HG03159 (cell line): ENCODE measurements around the gene EFCAB8.

Source experiments
- ATAC-seq: cut with Tn5 transposase; IDR thresholded peaks from one replicate; pipeline ENCODE4 v1.9.1; 2021; ENCODE audit warnings: mild to moderate bottlenecking, moderate library complexity; ENCODE audit not compliant: unreplicated experiment

Gene EFCAB8

DNA sequence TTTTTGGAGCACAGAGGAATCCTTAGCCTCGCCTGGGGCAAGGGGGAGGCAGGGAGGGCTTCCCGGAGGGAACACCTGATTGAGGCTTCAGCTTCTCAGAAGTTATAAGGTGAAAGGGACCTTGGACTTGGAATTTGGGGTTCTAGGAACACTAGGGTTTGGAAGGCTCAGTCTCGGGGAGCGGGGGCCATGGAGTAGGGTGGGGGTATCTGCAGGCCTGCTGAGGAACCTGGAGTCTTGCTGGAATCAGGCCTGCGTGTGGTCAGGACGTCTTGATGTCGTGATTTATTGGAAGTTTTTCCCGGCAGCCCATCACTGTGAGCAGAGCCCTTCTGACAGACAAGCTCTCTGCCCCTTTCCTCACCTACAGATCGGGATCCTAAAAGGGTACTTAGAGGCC lies 50.7 kb downstream of the EFCAB8 start:
- no peak for ATAC-seq

DNA sequence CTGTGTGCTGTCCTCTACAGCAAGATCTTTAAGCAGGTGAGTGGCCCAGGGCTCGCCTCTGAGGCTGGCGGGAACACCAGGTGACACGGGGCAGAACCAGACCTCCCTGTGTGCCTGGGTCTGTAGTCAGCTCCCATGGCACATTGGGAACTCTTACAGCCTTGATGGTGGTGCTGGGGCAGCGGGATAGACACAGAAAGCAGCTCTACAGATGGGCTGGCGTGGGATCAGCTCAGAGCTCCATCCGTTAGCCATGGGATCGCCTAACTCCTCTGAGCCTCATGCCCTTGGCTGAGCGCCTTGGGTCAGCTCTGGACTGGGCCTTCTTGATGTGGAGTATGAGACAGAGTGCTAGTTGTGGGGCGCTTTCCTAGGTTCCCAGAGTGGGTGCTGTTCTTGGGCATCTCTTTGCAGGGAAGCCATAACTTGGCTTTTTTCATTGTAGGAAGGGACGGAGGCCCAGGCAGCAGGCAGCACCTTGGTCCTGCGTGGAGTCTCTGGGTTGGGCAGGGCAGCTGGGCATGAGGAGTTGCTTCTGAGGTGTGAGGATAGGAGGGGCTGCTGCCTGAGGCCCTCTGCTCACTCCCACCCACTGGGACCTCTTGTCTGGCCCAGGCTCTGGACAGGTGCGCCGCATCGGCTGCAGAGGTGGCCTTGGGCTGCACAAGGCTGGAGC lies 51.3 kb downstream of the EFCAB8 start:
- ATAC-seq: no peak

DNA sequence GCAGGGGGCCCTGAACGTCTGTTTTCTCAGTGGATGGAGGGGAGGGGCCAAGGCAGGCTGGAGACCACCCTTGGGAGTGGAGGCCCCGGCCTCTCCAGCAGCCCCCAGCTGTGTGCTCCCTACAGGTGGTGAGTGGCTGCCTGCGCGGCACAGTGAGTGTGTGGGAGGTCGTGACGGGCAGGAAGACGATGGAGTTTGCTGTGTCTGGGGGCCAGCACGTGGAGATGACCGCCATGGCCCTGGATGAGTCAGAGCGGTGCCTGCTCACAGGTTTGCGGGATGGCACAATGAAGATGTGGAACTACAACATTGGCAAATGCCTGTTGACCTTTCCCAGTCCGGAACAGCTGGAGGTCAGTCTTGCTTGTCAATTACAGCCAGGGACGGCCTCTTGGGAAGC lies 52.6 kb downstream of the EFCAB8 start:
- ATAC-seq: no peak

DNA sequence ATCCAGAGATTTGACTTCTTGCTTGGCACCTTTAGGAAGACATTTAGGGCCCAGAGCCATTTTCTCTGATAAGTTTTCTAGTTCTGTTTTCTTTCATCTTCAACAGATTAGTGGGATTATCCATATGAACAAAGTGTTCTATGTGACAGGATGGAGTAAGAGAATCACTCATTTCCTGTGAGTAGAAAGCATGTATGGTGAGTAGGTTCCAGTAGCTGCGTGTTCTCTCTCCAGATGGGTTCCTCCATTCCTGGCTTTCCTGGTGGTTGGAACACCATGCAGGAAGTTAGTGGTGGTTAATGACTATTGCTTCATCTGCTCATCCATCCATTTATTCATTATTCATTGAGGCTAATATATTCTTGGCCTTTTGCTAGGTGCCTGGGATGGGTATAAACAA lies 54.0 kb downstream of the EFCAB8 start:
- ATAC-seq: no peak

DNA sequence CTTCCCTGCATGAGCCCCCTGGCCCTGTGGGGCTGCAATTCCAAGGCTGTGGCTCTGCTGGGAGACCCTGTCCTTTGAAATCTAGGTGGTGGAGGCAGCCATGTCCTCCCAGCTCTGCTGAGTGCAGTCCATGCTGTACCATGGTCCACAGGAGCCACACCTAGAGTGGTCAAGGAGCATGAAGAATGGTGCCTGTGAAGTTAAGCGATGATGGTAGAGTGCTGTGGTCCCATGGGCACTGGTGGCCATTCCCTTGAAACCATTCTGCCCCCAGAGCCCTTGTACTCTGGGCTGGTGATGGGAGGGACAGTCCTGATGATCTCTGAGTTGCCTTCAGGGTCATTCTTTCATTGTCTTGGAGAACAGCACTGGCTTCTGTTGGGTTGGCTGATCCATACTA lies 55.3 kb downstream of the EFCAB8 start:
- ATAC-seq: no peak

DNA sequence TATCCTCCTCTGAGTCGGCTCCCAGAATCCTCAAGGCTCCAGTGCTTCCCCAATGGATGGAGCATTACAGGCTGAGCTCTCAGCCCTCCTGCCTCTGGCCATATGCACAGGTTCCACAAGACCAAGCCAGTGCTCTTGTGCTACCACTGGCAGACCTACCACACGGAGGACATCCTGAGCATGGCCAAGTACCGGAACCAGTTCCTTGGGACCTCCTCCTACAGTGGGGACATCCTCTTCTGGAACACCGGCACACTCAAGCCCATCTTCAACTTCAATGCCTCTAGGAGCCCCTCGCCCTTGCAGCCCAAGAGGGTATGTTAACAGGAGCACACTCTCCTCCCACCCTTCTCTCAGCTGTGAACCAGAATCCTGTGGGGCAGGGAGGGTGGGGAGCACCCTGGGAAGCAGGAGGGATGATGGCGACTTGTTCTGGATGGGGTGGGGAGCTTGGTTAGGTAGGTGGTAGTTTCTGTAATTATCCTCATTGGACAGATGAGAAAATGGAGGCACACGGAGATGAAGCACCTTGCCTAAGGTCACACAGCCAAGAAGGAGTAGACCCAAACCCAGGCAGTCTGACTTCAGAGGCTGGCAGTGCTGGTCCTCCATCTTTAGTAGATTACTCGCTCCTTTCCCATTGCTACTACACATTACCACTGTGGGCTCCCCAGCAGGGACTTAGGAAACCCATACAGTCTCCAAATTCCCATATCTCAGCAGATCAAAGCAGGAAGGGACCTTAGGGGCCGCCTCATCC lies 58.6 kb downstream of the EFCAB8 start:
- no peak for ATAC-seq

DNA sequence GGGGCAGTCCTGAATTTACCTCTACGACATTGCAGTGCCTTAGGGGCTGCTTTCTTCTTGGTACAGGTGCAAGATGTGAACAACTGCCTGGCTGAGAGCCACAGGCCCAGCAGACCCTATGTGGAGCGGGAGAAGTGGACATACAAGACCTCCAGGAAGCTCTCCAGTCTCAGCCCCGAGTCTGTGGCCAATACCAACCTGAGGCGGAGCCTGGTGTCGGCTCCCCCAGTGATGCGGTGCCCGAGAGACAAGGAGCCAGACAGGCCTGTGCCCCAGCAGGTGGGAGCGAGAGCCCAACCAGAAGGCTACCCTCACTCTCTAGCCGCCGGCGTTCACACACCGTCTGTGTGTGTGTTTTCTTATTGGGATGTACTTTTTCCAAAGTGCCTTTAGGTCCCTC lies 59.6 kb downstream of the EFCAB8 start:
- no peak for ATAC-seq

DNA sequence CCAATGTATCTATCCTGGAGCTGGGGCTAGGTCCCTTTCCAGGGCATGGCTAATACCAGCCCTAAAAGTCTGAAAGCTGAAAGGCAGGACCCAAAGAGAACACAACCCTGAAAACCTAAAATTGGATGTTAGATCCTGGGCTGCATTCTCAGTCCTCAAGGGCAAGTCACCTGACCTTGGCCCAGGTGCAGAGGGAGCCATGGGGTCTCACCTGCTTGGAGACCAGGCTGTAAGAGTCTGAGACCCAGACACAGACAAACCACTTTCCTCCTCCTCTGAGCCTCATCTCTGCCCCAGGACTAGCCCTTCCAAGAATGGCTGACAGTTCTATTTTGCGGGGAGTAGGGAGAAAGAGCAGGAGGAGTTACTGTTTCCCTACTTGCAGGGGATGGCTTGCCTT lies 60.0 kb downstream of the EFCAB8 start:
- ATAC-seq: no peak

DNA sequence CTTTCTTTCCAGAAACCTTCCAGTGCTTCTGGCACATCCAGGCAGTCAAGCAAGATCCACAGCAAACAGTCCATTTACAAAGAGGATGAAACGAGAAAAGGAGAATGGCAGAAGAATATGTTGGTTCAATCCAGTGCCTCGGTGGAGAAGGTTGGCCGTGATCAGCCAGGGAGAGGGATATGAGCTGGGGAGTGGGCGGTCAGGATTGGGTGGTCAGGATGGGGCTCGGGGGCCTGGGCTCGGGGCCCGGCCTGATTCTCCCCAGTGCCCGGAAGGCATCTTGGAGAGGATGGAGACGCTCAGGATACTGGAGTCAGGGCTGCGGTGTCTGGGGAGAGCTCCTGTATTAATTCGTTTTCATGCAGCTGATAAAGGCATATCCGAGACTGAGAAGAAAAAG lies 61.3 kb downstream of the EFCAB8 start:
- ATAC-seq: no peak

DNA sequence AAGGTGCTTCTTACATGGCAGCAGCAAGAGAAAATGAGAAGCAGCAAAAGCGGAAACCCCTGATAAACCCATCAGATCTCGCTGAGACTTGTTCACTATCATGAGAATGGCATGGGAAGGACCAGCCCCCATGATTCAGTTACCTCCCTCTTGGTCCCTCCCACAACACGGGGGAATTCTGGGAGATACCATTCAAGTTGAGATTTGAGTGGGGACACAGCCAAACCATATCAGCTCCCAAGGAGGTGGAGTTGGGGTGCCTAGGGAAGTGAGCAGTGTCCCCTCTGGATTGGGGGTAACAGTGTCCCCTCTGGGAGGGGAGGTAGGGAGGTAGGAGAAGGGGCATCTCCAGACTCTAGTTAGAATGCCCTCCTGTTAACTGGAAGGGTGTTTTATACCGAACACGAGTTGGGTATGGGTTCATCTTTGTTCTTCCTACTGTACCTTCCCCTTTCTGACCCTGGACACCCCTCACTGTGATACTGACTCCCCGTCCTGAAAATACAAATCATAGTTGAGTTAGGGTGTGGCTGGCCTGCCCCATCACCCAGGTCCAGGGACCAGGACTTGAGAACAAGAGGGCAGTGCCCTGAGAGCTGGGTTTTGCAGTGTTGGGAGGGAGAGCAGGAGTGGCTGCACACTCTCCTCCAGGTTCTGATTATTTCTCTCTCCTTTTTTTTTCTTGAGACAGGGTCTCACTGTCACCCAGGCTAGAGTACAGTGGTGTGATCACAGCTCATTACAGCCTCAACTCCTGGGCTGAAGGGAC lies 62.0 kb downstream of the EFCAB8 start:
- ATAC-seq: no peak

DNA sequence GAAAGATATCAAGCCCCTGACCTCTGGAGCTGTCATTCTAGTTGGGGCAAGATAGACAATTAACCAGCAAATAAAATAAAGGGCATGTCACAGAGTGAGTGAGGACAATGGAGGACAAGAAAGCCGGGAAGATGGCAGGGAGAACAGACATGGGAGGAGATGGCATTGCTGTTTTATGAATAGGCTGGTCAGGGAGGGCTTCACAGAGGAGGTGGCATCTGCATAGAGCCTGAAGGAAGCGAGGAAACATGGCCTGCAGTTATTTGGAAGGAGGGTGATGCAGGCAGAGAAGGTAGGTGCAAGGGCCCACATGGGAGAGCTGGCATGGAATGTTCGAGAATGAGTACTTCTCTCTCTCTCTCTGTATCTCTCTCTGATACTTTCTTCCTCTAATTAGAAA lies 63.7 kb downstream of the EFCAB8 start:
- no peak for ATAC-seq

DNA sequence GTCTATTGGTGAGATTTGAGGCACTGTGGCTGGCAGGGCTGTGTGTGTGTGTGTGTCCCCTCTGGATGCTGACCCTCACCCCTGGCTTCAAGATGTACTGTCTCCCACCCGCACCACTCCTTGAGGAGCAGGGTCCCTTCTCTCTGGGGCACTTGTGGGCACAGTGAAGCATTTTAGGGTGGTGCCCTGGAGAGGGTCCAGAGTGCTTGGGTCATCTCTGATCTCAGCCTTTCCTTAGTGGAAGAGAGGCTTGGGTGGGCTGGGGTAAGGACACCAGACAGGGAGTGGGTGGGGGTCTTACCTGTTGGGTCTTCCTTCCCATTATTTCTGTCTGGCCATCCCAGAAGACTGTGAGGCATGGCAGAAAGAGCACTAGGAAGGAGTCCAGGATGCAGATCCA lies 66.1 kb downstream of the EFCAB8 start:
- no peak for ATAC-seq

DNA sequence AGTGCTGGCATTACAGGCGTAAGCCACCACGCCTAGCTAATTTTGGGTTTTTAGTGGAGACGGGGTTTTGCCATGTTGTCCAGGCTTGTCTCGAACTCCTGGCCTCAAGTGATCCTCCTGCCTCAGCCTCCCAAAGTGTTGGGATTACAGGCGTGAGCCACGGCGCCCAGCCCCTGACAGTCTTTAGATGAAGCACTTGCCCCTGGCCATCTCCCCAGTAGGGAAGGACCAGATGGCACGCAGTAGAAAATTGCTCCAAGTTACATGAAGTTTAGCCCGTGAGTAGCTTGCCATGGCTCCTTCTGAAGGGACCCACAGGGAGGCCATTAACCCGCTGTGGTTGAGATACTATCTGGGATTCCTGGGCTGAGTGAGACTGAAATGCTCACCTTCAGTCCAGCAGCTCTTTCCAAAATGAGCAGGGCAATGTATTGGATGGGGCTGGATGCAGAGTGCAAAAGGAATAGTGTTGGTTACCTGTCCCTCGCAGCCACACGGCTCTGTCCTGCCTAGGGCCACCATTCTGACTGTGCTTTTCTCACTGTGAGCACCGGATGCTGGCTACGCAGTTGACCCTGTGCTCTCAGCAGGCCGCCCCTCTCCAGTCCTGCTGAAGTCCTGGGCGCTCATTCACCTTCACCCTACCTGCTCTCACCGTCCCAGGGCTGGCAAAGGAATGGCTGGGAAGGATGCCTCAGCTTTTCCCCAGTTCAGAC lies 66.9 kb downstream of the EFCAB8 start:
- ATAC-seq: no peak

DNA sequence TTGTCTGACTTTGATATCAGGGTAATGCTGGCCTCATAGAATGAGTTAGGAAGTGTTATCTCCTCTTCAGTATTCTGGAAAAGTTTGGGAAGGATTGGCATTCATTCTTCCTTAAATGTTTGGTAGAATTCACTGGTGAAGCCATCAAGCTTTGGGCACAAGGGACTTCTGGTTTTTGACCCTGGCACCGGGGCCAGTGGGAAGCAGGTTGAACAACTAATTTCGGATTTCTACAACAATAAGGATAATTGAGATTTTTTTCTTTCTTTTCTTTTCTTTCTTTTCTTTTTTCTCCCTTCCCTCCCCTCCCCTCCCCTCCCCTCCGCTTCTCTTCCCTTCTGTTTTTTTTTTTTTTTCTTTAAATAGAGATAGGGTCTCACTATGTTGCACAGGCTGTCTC lies 70.4 kb downstream of the EFCAB8 start:
- no peak for ATAC-seq

DNA sequence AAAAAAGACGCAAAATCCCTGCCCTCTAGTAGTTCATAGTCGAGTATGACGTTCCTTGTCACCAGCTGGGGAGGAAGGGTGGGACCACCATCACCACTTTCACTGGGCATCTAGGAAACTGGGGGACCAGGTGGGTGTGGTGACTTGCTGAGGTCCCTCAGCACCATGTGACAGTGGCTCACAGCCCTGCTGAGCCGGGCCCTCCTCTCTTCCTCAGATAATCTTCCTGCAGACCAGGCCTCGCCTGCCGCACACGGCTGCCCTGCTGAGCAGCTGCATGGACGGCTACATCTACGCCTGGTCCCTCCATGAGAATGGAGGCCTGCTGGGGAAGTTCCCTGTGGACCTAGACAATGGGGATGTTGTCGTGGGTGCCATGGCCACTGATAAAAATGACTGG lies 71.5 kb downstream of the EFCAB8 start:
- no peak for ATAC-seq

DNA sequence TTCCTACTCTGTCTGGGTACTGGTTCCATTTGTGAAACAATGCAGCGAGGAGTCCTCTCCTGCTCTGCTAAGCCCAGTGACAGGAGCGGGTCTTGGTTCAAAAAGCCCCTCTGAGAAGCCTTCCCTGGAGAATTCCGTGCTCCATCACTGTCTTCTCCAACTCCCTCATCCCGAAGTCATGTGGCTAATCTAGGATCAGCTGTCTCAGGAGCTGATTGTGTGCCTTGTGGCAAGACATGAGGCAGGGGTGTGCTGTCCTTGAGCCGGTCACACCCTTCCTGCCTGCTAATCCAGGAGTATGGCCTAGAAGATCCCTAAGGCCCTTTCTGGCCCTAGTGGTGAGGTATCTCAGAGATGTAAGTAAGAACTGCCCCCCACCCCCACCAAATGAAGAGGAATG lies 72.0 kb downstream of the EFCAB8 start:
- no peak for ATAC-seq

DNA sequence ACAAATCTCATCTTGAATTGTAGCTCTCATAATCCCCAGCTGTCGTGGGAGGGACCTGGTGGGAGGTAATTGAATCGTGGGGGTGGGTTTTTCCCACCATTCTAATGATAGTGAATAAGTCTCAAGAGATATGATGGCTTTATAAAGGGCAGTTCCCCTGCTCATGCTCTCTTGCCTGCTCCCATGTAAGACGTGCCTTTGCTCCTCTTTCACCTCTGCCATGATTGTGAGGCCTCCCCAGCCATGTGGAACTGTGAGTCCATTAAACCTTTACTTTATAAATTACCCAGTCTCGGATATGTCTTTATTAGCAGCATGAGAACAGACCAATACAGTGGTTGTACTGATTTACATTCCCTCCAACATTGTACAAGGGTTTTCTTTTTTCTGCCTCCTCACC lies 75.9 kb downstream of the EFCAB8 start:
- no peak for ATAC-seq

DNA sequence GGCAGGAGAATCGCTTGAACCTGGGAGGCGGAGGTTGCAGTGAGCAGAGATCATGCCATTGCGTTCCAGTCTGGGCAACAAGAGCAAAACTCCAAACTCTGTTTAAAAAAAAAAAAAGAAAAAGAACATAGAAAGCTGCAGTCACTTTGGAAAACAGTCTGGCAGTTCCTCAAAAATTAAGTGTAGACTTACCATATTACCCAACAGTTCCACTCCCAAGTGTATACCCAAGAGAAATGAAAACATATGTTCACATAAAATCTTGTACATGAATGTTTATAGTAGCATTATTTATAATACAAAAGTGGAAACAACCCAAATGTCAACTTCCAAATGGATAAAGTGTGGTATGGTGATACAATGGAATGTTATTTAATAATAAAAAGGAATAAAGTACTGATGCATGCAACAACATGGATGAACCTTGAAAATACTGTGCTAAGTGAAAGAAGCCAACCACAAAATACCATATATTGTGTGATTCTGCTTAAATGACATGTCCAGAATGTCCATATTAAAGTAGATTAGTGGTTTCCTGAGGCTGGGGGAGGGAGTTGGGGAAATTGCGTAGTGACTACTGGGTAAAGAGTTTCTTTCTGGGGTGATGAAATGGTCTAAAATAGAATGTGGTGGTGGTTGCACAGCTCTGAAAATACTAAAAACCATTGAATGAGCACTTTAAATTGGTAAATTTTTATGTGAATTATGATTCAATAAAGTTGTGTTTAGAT lies 82.6 kb downstream of the EFCAB8 start:
- ATAC-seq: no peak

DNA sequence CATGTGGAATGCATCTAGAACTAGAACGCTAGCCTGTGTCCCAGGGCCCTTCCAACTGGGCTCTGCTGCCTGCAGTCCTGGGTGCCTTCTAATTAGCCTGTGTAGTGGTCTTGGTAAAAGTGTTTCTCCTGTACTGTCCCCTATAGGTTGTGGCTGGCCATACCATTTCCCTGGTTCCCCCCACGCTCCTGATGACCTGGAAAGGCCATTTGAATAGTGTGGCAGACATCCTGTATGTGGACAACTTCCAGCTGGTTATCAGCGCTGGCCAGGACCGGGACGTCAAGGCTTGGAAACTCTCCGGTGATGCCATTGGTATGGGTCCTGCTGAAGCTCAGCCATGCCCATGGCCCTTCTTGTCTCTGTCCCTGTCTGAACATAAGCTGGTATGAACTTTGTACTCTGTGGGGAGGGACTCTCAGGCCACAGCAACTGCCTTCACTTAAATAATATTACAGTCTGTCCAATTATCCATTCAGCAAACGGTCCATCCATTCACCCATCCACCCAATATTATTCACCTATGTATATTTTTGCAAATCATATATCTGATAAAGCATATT lies 84.8 kb downstream of the EFCAB8 start:
- ATAC-seq: no peak

DNA sequence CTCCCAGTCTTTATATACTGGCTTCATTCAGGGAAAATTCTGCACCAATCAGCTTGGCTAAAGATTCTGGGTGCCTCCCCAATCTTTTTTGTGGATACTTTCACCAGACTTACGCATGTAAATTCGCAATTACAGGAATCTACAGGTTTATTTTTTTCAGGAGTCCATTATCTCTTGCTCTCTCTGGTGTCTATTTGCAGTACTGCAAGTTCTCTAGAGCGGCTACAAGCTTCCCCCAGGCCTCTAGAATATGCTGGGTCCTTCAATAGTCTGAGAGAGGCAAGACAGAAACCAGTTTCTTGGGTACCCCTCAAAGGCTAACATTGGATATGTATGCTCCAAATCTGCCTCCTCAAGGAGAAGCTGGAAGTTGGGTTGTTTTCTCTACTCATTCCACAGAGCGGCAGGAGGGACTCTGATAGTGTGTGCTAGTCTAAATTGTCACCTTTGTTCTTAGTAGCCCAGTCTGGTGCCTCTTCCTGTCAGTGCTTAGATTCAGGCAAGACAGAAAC lies 87.0 kb downstream of the EFCAB8 start:
- no peak for ATAC-seq
